Gastrocnemius medialis (tissue), 4 donors: Measurements from ENCODE around the gene CMKLR1.

Experiments
- POLR2A ChIP-seq, 2 donors: fragments of 450-650 bp; IDR thresholded peaks; one replicate each; pipeline ENCODE4 v1.6.1; 2017; ENCODE audit warnings: antibody characterized with exemption in 2 of 2, mild to moderate bottlenecking in 2 of 2, moderate library complexity in 2 of 2
- TF ChIP-seq, protein P1 (sequence below), 5 experiments: fragments of 450-650 bp in 3 of 5; fragments of 200-600 bp in 2 of 5; sonication (generic) in 2 of 5; IDR thresholded peaks in 4 of 5; conservative IDR thresholded peaks in 1 of 5; 1 replicate in 4 of 5; 2 replicates in 1 of 5; pipeline ENCODE4 v1.5.1; 2016 to 2019; ENCODE audit warnings: antibody characterized with exemption in 5 of 5, mild to moderate bottlenecking in 3 of 5, moderate library complexity in 3 of 5

DNA sequence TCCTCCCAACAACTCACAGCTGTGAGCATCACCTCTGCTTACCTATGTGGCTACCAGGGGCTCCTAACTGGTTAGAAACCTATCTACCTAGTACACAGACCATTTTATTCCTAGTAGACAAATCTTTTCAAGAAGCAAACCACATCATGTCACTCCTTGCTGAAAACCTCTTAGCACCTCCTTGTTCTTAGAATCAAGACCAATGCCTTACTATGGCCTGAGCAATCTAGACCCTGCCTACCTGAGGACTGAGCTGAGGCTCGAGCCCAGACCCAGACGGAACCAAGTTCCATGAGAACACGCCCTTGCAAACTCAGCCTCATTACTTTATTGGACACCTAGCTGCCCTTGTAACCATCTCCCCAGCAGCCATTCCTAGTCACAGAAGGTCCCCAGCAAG lies 32.6 kb downstream of the CMKLR1 start:
- no peak for TF ChIP-seq POLR2A (IDR thresholded peaks at IDR 0.05)
- TF ChIP-seq, protein P1, sequence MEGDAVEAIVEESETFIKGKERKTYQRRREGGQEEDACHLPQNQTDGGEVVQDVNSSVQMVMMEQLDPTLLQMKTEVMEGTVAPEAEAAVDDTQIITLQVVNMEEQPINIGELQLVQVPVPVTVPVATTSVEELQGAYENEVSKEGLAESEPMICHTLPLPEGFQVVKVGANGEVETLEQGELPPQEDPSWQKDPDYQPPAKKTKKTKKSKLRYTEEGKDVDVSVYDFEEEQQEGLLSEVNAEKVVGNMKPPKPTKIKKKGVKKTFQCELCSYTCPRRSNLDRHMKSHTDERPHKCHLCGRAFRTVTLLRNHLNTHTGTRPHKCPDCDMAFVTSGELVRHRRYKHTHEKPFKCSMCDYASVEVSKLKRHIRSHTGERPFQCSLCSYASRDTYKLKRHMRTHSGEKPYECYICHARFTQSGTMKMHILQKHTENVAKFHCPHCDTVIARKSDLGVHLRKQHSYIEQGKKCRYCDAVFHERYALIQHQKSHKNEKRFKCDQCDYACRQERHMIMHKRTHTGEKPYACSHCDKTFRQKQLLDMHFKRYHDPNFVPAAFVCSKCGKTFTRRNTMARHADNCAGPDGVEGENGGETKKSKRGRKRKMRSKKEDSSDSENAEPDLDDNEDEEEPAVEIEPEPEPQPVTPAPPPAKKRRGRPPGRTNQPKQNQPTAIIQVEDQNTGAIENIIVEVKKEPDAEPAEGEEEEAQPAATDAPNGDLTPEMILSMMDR (IDR thresholded peaks at IDR 0.05 in 4 of 5, conservative IDR thresholded peaks at IDR 0.05 in 1 of 5), result no peak
